ENCODE results near the gene PRLR.

GRCh38 chr5:35239476-35239875 is 9.2 kb upstream of the PRLR start:
- TF ChIP-seq CTCF (IDR thresholded peaks at IDR 0.05) (no peak), POLR2A (IDR thresholded peaks at IDR 0.05) (no peak)

Data from body of pancreas (tissue), 4 donors.